Erythroblast (primary cell): ENCODE results near the gene MTHFR.

Experiments used
- GATA1 ChIP-seq: IDR thresholded peaks from 2 replicates; pipeline ENCODE4 v1.6.1; 2011; ENCODE audit warnings: low read depth, mild to moderate bottlenecking, control low read depth, low read length, moderate library complexity
- POLR2A ChIP-seq: IDR thresholded peaks from 2 replicates; pipeline ENCODE4 v1.6.1; 2011; ENCODE audit warnings: mild to moderate bottlenecking, low read length

GRCh38 chr1:11848373-11848700 is 42.6 kb upstream of the MTHFR start:
- no peak for TF ChIP-seq POLR2A
- TF ChIP-seq GATA1: no peak
